Suppressor macrophage (primary cell): ENCODE results near the gene CDC16.
"Not testable (repeated sequence)": the region's sequence is repeated elsewhere in the genome, so short reads cannot be mapped to it uniquely, and the experiment has no call there.

Source experiments
- DNase-seq, 4 experiments: peaks; one replicate each; pipeline ENCODE4 v3.0.0-alpha.2; 2020 to 2022

Gene CDC16

GRCh38 chr13:114228176-114228575 lies 6.5 kb upstream of the CDC16 start:
- no peak for DNase-seq

DNA sequence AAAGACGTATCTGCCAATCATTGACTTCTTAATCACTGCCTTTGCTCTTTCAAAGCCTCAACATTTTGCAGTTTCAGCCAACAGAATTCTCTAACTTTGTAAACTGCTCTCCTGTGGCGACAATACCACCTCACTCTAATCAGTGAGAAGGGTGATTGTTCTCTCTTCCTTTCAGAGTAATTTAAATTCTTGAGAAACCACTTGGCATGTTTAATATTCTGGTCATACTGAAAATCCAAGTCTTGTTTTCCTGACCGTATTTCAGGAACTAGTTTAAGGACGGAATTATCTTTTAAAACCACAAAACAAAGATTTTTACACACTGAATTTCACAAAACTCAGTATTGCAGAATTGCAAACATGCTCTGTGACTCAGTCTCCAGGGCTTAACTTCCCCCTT lies 5.2 kb upstream of the CDC16 start:
- peak in 2 of 4 experiments; percentile 41 to 47 for DNase-seq

- peak; percentile 15 to 61 (median 38) for DNase-seq
Observed at GRCh38 chr13:114230117-114230516, 4.6 kb upstream of the CDC16 start.

DNA sequence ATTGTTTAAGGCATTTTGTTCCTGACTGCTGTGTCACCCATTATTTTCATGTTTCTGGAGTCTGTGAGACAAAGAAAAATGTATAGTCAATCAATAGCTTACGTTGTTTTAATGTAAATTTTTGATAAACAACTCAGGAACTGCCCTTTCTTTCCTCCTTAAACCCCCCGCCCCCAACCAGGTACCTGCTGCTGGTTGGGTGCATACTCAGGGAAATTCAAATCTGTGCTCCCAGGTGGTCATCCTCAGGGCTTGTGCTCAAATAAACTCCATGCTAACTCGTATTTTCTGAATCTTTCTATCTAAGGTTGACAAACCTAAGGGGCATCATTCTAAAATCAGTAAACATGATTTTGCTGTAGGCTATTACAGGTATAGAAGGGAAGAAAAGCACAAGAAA lies 4.1 kb upstream of the CDC16 start:
- DNase-seq = no peak

GRCh38 chr13:114231886-114232285 lies 2.8 kb upstream of the CDC16 start:
- no peak for DNase-seq

DNA sequence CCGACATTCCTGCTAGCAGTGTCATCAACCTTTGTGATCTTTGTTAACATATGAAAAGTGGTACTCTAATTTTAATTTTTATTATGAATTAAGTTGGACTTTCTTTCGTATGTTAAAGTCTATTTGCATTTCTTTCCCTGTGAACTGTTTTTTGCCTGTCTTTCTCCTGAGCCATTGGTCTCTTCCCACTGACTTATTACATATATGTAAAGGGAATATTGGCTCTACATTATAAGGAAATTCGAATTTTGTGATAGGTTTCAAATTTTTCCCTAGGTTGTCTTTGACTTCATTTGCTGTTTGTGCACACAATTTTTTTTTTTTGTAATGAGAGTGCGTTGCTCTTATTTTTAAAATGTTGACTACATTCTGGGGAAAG lies 442 bp upstream of the CDC16 start:
- DNase-seq = no peak

DNA sequence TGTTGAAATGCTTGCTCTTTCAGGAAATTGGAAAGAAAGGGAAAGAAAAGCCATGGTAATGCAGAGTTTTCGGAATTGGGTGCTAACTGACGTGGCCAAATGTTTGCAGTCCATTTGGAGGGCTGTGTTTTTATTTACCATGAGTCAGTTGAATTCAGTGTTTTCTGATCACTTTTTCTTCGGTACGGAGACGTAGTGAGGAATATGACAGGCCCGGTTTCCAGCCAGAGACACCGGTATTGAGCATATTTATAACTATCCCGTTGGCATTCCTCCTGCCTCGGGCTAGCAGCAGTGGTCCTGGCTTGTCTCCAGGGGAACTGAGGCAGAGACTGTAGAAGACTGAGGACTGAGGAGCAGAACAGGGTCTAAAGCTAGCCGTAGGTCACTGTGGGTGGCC lies 1.0 kb downstream of the CDC16 start:
- peak in 1 of 4 experiments; percentile 2 for DNase-seq

DNA sequence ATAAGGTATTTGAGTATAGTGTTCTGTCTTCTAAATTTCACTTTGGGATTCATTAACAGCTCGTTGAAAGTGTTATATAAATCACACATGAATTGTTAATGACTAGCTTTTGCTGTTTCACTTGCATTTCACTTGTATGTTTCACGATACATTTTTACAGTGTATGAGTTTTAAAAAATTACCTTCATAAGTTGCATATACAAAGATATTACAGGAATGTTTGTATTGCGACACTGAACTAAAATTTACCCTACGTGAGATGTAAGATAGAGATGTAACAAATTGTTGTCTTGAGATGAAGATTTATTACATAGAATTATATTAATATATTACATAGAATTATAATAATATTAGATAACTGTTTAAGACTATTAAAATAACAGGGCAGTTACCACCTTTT lies 1.5 kb downstream of the CDC16 start:
- no peak for DNase-seq

- no peak for DNase-seq
Observed at GRCh38 chr13:114237415-114238112, 2.9 kb downstream of the CDC16 start.

DNA sequence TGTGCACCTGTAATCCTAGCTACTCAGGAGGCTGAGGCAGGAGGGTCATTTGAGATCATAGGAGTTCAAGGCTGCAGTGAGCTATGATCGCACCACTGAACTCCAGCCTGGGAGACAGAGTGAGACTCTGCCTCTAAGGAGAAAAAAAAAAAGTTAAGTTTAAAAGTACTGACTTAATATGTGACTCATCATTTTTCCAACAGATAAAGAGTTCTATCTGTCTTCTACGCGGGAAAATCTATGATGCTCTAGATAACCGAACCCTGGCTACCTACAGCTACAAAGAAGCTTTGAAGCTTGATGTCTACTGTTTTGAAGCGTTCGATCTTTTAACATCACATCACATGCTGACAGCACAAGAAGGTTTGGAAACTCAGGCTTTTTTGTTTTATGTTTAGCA lies 7.2 kb downstream of the CDC16 start:
- DNase-seq = no peak

DNA sequence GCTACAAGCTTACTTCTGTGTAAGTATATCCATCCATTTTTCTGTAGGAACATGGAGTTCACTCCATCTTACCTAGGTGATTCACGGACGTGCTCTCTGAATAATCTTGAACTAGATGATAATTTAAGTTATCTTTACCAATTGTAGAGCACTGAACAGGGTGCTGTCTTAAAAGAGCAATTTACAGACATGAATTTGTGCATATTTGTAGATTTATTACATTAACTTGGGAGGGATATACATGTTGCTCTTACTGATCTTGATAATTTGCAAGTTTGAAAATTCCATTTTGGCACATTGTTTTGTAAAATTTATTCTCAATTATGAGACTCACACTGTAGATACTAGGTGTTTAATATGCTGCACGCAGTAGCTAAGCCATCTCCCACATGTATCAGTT lies 9.3 kb downstream of the CDC16 start:
- no peak for DNase-seq

DNA sequence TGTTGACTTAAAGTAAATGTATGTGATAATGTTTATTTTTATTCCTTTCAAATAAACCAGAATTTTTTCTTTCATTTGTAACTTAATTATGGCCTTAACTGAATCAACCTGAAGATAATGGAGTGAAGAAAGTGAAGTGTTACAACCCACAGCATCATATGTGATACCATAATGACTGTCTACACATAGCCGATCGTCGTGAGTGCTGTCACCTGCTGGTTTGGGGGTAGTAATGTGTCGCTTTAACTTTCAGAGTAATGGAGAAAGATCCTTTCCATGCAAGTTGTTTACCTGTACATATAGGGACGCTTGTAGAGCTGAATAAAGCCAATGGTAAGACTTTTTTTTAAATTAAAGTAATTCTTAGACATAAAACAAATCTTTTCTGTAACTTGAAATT lies 9.9 kb downstream of the CDC16 start:
- DNase-seq = no peak

- DNase-seq = no peak
Observed at GRCh38 chr13:114248011-114248410, 13.3 kb downstream of the CDC16 start.

DNA sequence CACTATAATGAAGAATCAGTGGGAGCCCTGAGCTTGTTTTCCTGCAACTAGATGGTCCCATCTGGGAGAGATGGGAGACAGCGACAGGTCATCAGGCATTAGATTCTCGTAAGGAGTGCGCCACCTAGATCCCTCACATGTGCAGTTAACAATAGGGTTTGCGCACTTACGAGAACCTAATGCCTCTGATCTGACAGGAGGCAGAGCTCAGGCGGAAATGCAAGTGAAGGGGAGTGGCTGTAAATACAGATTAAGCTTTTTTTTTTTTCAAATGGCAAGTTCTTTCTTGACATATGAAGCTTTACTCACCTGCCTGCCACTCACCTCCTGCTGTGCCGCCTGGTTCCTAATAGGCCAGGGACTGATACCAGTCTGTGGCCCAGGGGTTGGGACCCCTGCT lies 14.4 kb downstream of the CDC16 start:
- no peak for DNase-seq

DNA sequence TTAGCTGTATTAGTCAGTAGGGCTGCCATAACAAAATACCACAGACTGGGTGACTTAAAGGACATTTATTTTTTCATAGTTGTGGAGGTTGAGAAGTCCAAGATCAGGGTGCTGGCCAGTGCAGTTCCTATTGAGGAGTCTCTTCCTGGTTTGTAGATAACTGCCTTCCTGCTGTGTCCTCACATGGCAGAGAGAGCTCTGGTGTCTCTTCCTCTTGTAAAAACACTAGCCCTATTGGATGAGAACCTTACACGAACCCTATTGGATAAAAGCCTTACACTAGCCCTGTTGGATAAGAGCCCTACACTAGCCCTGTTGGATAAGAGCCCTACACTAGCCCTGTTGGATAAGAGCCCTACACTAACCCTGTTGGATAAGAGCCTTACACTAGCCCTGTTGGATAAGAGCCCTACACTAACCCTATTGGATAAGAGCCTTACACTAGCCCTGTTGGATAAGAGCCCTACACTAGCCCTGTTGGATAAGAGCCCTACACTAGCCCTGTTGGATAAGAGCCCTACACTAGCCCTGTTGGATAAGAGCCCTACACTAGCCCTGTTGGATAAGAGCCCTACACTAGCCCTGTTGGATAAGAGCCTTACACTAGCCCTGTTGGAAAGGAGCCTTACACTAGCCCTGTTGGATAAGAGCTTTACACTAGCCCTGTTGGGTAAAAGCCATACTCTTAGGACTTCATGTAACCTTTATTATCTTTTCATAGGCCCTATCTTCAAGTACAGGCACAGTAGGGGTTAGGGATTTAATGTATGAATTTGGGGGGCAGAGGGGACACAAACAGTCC lies 17.1 kb downstream of the CDC16 start:
- not testable (repeated sequence) for DNase-seq

DNA sequence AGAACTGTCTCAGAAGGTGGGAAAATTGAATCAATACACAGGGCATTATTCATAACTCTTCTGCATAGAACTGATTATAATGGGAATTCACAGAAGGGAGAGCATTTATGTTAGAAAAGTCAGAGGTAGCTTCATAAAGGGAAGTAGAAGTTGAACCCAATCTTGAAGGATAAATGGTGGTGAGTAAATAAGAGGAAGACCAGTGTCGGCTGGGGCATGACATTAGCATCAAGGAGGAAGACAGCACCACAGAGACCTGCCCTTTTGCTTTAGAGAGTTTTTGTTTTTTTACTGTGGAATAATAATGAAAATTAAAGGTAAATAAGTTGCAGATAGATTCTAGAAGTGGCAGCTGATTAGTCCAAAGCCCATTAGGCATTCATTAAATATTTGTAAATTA lies 21.9 kb downstream of the CDC16 start:
- DNase-seq = peak; percentile 5 to 61 (median 48)

- no peak for DNase-seq
Observed at GRCh38 chr13:114257014-114257413, 22.3 kb downstream of the CDC16 start.

- DNase-seq = no peak
Observed at GRCh38 chr13:114258589-114258988, 23.9 kb downstream of the CDC16 start.

DNA sequence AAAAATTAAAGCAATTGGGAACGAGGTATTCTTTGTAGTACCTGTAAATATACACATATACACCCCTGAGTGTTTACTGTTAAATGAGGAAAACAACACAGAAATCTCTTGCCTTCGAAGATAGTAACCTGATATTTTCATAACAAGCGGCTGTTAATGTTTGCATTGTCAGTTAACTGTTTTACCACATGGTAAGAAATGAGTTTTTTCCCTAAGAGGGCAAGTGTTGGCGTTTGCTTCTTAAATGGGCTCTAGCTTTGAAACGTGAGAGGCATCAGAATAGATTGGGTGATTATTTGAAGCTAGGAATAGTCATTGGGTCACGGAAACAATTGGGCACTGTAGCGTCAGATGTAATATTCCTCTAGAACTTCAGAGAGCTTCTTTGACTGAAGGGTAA lies 24.7 kb downstream of the CDC16 start:
- DNase-seq = no peak

GRCh38 chr13:114259974-114260373 lies 25.3 kb downstream of the CDC16 start:
- no peak for DNase-seq

- DNase-seq = no peak
Observed at GRCh38 chr13:114260814-114261213, 26.1 kb downstream of the CDC16 start.

DNA sequence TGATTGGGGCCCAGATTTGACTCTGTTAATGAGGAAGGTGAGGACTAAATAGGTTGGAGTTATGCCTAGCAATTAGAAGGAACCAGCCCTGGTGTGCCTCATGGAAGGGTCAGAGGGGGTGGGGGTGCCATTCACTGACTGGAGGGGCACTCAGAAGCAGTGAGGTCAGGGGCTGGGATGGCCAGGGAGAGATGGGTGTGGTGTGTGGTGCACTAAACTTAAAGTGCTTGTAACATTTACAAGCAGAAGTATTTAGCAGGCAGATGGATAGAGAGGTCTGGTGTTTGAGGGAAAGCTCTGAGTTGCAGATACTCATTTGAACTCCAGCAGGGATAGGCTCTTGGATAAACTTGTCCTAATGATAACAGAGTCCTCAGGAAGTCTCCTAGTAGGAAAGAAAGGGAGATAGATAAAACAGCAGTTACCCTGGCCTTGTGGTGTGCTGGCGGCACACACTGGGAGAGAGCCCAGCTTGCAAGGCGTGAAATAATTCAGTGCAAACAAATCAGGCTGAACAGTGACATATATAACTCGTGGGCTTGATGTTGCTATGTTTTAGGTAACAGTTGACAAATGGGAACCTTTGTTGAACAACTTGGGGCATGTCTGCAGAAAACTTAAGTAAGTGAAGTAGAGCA lies 26.8 kb downstream of the CDC16 start:
- no peak for DNase-seq

GRCh38 chr13:114263578-114263977 lies 28.9 kb downstream of the CDC16 start:
- no peak for DNase-seq

- DNase-seq = not testable (repeated sequence)
Observed at GRCh38 chr13:114264313-114264712, 29.6 kb downstream of the CDC16 start.
